GM19023 (cell line): ENCODE results near the gene RPL10.
A peak's percentile ranks its signal among the peaks of the same experiment; 100 is the strongest.
"Not testable (repeated sequence)": the region's sequence is repeated elsewhere in the genome, so short reads cannot be mapped to it uniquely, and the experiment has no call there.

Experiments used
- ATAC-seq: cut with Tn5 transposase; IDR thresholded peaks from one replicate; pipeline ENCODE4 v1.9.1; 2021; ENCODE audit warnings: mild to moderate bottlenecking, moderate library complexity; ENCODE audit not compliant: unreplicated experiment

Gene RPL10

DNA sequence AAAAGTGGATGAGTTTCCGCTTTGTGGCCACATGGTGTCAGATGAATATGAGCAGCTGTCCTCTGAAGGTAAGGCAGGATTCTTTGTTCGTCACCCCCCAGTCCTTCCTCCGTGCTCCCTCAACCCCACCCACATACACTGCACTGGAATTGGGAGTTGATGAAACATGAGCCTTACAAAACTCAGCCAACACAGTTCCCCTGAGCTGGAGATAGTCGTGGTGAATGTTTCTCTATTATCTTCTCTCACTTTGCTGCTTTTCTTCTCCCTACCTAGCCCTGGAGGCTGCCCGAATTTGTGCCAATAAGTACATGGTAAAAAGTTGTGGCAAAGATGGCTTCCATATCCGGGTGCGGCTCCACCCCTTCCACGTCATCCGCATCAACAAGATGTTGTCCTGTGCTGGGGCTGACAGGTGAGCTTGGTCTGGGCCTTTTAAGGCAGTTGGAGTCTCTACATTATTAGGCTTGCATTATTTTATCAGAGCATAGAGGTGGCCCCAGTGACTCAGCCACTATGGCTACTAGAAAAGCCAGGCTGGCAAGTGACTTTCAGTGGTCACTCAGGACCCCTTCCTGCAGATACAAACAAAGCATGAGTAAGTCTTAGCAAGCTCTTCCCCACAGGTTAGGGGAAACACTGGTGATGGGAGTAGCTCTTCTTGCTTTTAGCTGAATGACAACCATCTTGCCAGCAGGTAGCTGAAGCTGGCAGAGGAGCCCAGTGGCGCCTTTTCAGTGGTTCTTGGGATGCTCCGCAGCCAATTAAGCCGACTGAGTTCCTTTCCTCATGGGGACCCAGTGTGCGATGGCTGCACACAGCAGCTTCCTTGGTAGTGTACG lies 1.6 kb downstream of the RPL10 start:
- no peak for ATAC-seq

- ATAC-seq, result not testable (repeated sequence)
Observed at GRCh38 chrX:154400369-154400817, 2.2 kb downstream of the RPL10 start.

DNA sequence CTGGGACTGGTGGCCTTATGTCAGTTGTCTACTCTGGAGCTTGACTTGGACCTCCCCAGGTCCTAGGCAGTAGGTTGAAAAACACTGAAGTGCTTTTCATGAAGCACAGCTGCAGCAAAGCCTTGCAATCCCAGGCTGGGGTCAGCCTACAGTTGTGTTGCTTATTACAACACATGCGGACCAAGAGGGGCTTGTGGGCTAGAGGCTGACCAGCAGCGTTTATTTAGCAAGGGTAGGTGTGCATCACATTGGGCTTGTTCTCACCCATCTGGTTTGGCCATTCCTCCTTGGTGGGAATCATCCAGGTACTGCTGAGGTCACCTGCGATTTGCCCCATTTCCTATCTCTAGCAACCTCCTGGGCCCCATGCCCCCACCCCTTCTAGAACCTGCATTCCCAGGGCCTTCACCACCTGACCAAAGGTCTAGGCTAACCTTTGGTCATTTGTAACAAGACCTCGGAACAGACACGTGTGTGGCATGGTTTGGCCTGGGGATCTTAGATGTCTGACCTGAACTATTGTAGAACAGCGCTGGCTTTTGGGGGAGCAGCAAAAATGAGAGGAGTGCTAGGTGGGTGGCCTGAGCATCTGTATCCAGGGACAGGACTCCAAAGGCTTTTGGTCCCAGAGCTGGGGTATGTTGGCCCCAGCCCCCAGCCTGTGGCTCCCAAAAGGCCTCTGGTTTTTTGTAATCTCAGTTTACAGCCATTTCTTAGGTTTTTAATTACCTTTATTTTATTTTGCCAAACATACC lies 3.0 kb downstream of the RPL10 start:
- ATAC-seq, result no peak

- no peak for ATAC-seq
Observed at GRCh38 chrX:154401918-154402621, 3.9 kb downstream of the RPL10 start.

- ATAC-seq, result no peak
Observed at GRCh38 chrX:154402622-154403127, 4.5 kb downstream of the RPL10 start.

GRCh38 chrX:154403192-154403591 lies 5.0 kb downstream of the RPL10 start:
- ATAC-seq, result no peak

DNA sequence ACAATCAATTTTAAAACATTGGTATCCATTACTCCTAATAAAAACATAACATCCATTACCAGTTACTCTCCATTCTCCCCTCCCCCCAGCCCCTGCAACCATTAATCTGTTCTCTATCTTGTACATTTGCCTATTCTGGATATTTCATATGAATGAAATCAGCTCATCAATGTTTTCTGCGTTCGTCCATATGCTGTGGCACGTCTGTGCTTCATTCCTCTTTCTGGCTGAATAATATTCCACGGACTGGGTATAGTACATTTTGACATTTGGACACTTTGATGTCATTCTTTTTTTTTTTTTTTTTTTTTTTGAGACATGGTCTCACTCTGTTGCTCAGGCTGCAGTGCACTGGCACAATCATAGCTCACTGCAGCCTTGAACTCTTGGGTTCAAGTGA lies 5.7 kb downstream of the RPL10 start:
- no peak for ATAC-seq

GRCh38 chrX:154404625-154405192 lies 6.5 kb downstream of the RPL10 start:
- no peak for ATAC-seq

GRCh38 chrX:154408659-154409221 lies 10.6 kb downstream of the RPL10 start:
- ATAC-seq, result no peak

GRCh38 chrX:154409222-154409871 lies 11.2 kb downstream of the RPL10 start, which contains the start of gene DNASE1L1:
Gene DNASE1L1 (minus strand): TSS chrX:154409254. CDS start chrX:154405568, 3,686 bp downstream.
- ATAC-seq, result no peak

- peak; percentile 79 for ATAC-seq
Observed at GRCh38 chrX:154411981-154412340, 13.8 kb downstream of the RPL10 start.

GRCh38 chrX:154412468-154412867 lies 14.3 kb downstream of the RPL10 start:
- no peak for ATAC-seq

DNA sequence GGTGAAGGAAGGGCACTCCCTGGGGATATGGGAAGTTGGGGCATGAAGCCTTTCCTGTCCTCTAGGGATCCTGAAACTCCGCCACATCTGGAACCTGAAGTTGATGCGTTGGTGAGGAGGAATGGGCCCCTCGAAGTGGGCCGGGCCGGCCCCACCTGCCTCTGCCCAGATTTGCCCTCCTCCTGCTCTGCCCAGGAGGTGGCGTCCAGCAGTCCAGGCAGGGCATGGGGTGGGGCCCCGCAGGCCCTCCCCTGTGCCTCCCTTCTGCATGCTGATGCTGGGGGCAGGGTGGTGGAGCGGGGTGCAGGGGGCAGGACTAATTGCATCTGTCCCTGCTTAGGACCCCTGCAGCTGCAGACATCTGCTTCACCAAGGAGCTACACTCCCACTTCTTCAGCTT lies 15.0 kb downstream of the RPL10 start:
- no peak for ATAC-seq

DNA sequence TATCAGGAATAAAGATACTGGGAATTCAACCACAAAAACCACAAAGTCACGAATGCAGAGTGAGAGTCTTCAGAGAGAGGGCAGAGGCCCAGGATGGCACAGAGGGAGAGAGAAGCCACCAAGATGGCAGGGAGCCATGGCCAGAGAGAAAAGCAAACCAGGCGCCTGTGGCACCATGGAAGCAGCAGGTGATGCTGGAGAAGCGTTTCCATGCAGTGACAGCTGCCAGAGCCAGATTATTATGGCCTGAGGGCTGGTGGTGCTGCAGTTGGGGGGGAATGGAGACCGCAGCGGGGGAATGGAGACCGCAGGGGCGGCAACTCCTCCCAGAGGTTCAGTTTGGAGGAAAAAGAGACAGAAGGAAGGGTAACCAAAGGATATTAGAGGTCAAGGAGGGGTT lies 19.0 kb downstream of the RPL10 start:
- no peak for ATAC-seq

- ATAC-seq, result no peak
Observed at GRCh38 chrX:154419189-154419588, 21.0 kb downstream of the RPL10 start.

DNA sequence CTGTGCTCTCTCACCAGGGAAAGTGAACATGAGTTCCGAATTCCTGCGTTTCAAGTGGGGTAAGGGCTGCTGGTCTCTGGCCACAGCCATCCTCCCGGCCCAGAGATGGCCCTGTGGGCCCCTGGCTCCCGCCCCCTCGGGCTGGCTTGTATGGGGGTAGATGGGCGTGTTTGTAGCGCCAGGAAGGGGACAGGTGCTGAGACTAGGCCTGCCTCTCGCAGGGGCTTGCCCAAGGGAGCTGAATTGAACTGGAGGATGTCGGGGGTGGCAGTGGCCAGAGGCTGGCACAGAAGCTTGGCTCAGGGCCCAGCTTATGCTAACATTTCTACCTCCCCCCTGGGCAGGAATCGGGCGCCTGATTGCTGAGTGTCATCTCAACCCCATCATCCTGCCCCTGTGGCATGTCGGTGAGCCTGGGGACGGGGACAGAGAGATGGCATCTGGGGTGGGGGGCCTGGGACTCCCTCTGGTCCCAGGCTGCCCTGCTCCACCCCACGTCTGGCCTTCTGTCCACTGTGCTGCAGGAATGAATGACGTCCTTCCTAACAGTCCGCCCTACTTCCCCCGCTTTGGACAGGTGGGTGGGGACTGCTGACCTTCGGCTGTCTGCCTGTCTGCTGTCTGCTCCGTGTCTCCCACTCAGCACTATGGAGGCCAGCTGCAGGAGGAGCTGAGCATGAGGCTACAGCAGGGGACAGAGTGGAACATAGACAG lies 21.7 kb downstream of the RPL10 start:
- ATAC-seq, result no peak

GRCh38 chrX:154420402-154420756 lies 22.2 kb downstream of the RPL10 start:
- no peak for ATAC-seq

GRCh38 chrX:154426916-154427770 lies 29.0 kb downstream of the RPL10 start:
- no peak for ATAC-seq
